Heart left ventricle (tissue), 16 donors: ENCODE measurements around the gene ADCY1. TPM values are rescaled to one million over a fixed set of nuclear protein-coding genes. Genes with fewer than 3 reads are reported as not detected.

Experiments used
- ATAC-seq, 4 donors: fragments of 200-7000 bp; cut with Tn5 transposase; one replicate each; pipeline ENCODE4 v1.9.1; 2020 to 2022; ENCODE audit warnings: moderate library complexity in 4 of 4, mild to moderate bottlenecking in 3 of 4, moderate number of reproducible peaks in 1 of 4
- DNase-seq, 5 donors: peaks; one replicate each; pipeline ENCODE4 v3.0.0-alpha.2; 2020
- H3K27ac ChIP-seq, 12 donors: fragments of 200-600 bp; sonication (generic) in 4 of 12; one replicate each; pipeline versions ENCODE4 v1.5.0 to v1.8.0; 2016 to 2022; ENCODE audit warnings: mild to moderate bottlenecking in 2 of 12
- H3K27me3 ChIP-seq, 9 donors: fragments of 200-600 bp; sonication (generic) in 2 of 9; one replicate each; pipeline versions ENCODE4 v1.5.1 to v1.8.0; 2016 to 2022; ENCODE audit warnings: mild to moderate bottlenecking in 3 of 9
- H3K36me3 ChIP-seq, 9 donors: fragments of 200-600 bp; sonication (generic) in 2 of 9; one replicate each; pipeline versions ENCODE4 v1.5.0 to v1.8.0; 2018 to 2022; ENCODE audit warnings: mild to moderate bottlenecking in 2 of 9
- H3K4me1 ChIP-seq, 12 donors: fragments of 200-600 bp; sonication (generic) in 4 of 12; one replicate each; pipeline versions ENCODE4 v1.5.0 to v1.8.0; 2016 to 2022; ENCODE audit warnings: mild to moderate bottlenecking in 3 of 12
- H3K4me3 ChIP-seq, 12 donors: fragments of 200-600 bp; sonication (generic) in 4 of 12; one replicate each; pipeline versions ENCODE4 v1.5.0 to v1.8.0; 2017 to 2022; ENCODE audit warnings: mild to moderate bottlenecking in 9 of 12, moderate library complexity in 4 of 12
- H3K9me3 ChIP-seq, 12 donors: fragments of 200-600 bp; sonication (generic) in 4 of 12; one replicate each; pipeline versions ENCODE4 v1.5.0 to v1.8.0; 2016 to 2022; ENCODE audit warnings: mild to moderate bottlenecking in 1 of 12
- CTCF ChIP-seq, 12 donors: fragments of 200-600 bp; sonication (generic) in 4 of 12; IDR thresholded peaks; one replicate each; pipeline versions ENCODE4 v1.5.0 to v1.8.0; 2018 to 2022; ENCODE audit warnings: antibody characterized with exemption in 12 of 12, mild to moderate bottlenecking in 5 of 12
- POLR2A ChIP-seq, 2 donors: fragments of 450-650 bp; IDR thresholded peaks; one replicate each; pipeline ENCODE4 v1.6.1; 2017; ENCODE audit warnings: antibody characterized with exemption in 2 of 2, mild to moderate bottlenecking in 2 of 2, moderate library complexity in 2 of 2
- WGBS, 4 donors: extraction: QIAGEN DNeasy Blood & Tissue Kit in 2 of 4; methylation state at CpG; one replicate each; pipeline versions ENCODE4 v1.1.5 to v1.1.7; 2013 to 2018; 5-methylcytosine and 5-hydroxymethylcytosine counted together
- intact Hi-C, 10 donors: fragments of 100-400 bp; cut with DNase I; formaldehyde crosslinking; loops; one replicate each; pipeline versions ENCODE4 v1.11.1 to v1.14.2; 2022
- polyA plus RNA-seq, 2 donors: library from polyadenylated mRNA; stranded (reverse); fragments of 200-250 nt; gene quantifications; one replicate each; pipeline ENCODE4 v1.2.3, GENCODE V29; 2013
- total RNA-seq, 9 donors: library from RNA; depleted of rRNA in 2 of 9; stranded (reverse); fragments of >200 nt in 2 of 9; fragmentation: NEBNext Ultra II Directional in 3 of 9; extraction: Animal tissue kit (Norgen Biotek cat#: 25700) in 3 of 9; gene quantifications; one replicate each; pipeline versions ENCODE4 v1.1.0 to v1.2.4, GENCODE V29; 2016 to 2023
- donor health status: ischemic (EF 13 %, LVEDD 7.1; RV severe dilation, severe dysfunction).
- donor health status: healthy with polysubstance abuse.
- donor health status: DM: no; HTN: yes; CAD: no.
- donor health status: DM: no; HTN: no; CAD: no.
- donor health status: ischemic (EF 25% LVEDD 6.9; RV normal size, moderate dysfunction).
- donor health status: ischemic (EF 25% LVEDD 5.7; RV mildly dilated, moderate dysfunction).
- donor health status: healthy.
- donor health status: DM: yes; HTN: yes; CAD: no.
- donor health status: ischemic (EF 35%, LVEDD 5.7; RV mildly dilated, moderate dysfunction).
- donor health status: nonischemic (EF 11% LVEDD 7.7; RV severe dilation, severe dysfunction).
- donor health status: DM: yes; HTN: yes; CAD: no.
- donor health status: PGD.
- donor health status: ischemic (EF 29% LVEDD 5.4; RV normal size, mild dysfunction).
- donor health status: nonischemic (EF 23%, LVEDD 6.1; RV moderate dilation, normal function).

The ADCY1 gene
- total and polyA plus RNA-seq, 11 donors: 0.73 to 10.8 (median 3.6) TPM

- WGBS, 4 donors: 85 to 91% (median 90%) methylated on average over 7 to 13 of the region's 13 CpGs
- TF ChIP-seq CTCF (IDR thresholded peaks at IDR 0.05): no peak
- no peak for TF ChIP-seq POLR2A (IDR thresholded peaks at IDR 0.05)
Observed at GRCh38 chr7:45625714-45626440, 51.7 kb downstream of the ADCY1 start.

GRCh38 chr7:45626441-45627430 lies 52.6 kb downstream of the ADCY1 start:
- intact Hi-C loops: no loop called here
- Histone ChIP-seq H3K4me1 (no peaks in the 10 kb centered on the region), H3K4me3 (no peak overlapping the region), H3K27me3 (no peaks in the 10 kb centered on the region), H3K9me3 (peaks cover 0 to 17% (median 0%) of the 10 kb centered on the region in 12 donors), H3K27ac (no peak overlapping the region), H3K36me3 (no peaks in the 10 kb centered on the region)
- TF ChIP-seq CTCF (IDR thresholded peaks at IDR 0.05) (no peak), POLR2A (IDR thresholded peaks at IDR 0.05) (no peak)
- no peak for DNase-seq
- 75 to 86% (median 79%) methylated on average over 7 to 9 of the region's 9 CpGs for WGBS, 4 donors
- ATAC-seq: peak in 1 of 4 donors; percentile 42

More at GRCh38 chr7:45625714-45626440, 51.7 kb downstream of the ADCY1 start:
- Histone ChIP-seq H3K4me3 (no peak overlapping the region), H3K4me1 (no peaks in the 10 kb centered on the region), H3K27me3 (no peaks in the 10 kb centered on the region), H3K9me3 (peaks cover 0 to 22% (median under 1%) of the 10 kb centered on the region in 12 donors), H3K27ac (no peak overlapping the region), H3K36me3 (no peaks in the 10 kb centered on the region)
- no peak for DNase-seq
- intact Hi-C loops: no loop called here
- ATAC-seq: no peak

DNA sequence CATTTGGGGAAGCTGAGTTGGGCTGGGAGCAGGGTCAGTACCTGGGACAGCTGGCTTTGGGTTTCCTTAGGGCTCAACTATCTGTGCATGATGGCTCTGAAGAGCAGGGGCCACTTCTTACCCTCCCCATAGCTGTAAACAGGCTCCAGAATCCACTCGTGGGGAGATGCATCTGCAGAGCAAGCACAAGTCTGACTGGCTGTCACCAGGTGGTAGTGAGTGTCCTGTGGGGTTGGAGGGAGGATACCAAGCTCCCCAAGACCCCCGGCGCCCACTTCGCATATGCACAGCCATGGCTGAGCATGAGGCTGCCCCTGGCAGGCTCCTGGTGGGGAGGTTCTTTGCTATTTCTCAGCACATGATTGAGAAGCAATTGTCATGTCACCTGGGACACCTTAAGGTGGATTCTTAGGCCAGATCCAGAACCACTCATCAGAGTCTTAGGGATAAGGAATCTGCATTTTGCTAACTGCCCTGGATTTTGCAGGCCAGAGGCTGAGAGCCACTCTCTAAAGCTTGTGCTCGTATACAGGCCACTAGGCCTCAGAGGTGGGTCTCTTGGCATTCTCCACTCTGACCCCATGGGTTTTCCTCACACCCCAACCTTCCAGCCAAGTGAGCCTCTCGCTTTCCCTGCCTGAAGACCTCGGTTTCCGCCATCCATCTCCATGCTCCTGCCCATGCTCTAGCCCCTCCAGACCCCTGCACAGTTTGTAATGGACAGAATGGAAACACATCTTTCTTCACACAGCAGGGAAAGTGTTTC lies 53.7 kb downstream of the ADCY1 start:
- Histone ChIP-seq H3K27ac (no peak overlapping the region), H3K4me1 (no peaks in the 10 kb centered on the region), H3K4me3 (no peak overlapping the region), H3K36me3 (no peaks in the 10 kb centered on the region), H3K9me3 (peaks cover 0 to 17% (median 0%) of the 10 kb centered on the region in 12 donors), H3K27me3 (no peaks in the 10 kb centered on the region)
- TF ChIP-seq POLR2A (IDR thresholded peaks at IDR 0.05) (no peak), CTCF (IDR thresholded peaks at IDR 0.05) (no peak)
- DNase-seq (no peak), ATAC-seq (no peak)
- WGBS, 4 donors: 93 to 96% (median 94%) methylated on average over 4 to 8 of the region's 8 CpGs
- intact Hi-C loops: no loop called here
